Inflammatory macrophage (primary cell): ENCODE results near the gene PXMP4.
"Not testable (repeated sequence)": the region's sequence is repeated elsewhere in the genome, so short reads cannot be mapped to it uniquely, and the experiment has no call there.

ENCODE experiments used
- DNase-seq, 2 donors: peaks; one replicate each; pipeline ENCODE4 v3.0.0-alpha.2; 2020 to 2022

PXMP4 gene

DNA sequence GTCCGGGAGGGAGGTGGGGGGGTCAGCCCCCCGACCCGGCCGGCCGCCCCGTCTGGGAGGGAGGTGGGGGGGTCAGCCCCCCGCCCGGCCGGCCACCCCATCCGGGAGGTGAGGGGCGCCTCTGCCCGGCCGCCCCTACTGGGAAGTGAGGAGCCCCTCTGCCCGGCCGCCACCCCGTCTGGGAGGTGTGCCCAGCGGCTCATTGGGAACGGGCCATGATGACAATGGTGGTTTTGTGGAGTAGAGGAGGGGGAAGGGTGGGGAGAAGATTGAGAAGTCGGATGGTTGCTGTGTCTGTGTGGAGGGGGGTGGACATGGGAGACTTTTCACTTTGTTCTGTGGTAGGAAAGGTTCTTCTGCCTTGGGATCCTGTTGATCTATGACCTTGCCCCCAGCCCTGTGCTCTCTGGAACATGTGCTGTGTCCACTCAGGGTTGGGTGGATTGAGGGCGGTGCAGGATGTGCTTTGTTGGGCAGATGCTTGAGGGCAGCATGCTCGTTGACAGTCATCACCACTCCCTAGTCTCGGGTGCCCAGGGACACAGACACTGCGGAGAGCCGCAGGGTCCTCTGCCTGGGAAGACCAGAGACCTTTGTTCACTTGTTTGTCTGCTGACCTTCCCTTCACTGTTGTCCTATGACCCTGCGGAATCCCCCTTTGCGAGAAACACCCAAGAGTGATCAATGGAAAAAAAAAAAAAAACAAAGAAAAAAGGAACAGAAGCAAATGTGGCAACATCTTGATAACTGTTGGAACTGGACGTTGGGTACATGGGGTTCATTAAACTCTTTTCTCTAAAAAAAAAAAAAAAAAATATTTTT is 18.3 kb downstream of the PXMP4 start:
- no peak for DNase-seq

DNA sequence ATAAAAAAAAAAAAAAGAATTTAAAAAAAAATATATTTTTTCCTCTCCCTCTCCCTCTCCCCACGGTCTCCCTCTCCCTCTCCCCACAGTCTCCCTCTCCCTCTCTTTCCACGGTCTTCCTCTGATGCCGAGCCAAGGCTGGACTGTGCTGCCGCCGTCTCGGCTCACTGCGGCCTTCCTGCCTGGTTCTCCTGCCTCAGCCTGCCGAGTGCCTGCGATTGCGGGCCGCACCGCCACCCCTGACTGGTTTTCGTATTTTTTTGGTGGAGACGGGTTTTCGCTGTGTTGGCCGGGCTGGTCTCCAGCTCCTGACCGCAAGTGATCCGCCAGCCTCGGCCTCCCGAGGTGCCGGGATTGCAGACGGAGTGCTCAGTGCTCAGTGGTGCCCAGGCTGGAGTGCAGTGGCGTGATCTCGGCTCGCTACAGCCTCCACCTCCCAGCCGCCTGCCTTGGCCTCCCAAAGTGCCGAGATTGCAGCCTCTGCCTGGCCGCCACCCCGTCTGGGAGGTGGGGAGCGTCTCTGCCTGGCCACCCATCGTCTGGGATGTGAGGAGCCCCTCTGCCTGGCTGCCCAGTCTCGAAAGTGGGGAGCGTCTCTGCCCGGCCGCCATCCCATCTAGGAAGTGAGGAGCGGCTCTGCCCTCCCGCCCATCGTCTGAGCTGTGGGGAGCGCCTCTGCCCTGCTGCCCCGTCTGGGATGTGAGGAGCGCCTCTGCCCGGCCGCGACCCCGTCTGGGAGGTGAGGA is 19.2 kb downstream of the PXMP4 start:
- not testable (repeated sequence) for DNase-seq

DNA sequence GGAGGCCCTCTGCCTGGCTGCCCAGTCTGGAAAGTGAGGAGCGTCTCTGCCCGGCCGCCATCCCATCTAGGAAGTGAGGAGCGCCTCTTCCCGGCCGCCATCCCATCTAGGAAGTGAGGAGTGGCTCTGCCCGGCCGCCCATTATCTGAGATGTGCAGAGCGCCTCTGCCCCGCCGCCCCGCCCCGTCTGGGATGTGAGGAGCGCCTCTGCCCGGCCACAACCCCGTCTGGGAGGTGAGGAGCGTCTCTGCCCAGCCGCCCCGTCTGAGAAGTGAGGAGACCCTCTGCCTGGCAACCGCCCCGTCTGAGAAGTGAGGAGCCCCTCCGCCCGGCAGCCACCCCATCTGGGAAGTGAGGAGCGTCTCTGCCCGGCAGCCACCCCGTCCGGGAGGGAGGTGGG is 21.1 kb downstream of the PXMP4 start:
- DNase-seq, result not testable (repeated sequence)

DNA sequence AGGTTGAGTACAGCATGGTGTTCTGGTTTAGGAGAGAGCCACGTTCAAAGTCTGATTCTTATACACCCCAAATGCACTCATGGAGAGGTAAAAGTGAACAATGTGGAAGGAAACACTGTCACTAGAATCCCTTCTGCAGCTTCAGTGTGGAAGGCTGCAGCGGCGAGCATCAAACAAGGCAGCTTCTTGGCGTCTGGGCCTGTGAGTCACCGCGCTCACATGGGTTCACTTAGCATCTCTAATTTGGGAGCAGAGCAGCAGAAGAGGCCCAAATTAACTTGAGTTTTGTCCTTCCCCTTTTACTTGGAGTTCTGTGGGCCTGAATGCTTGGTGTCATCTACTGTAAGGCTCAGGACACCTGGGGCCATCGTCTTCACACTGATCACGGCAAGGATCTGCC is 23.0 kb downstream of the PXMP4 start:
- no peak for DNase-seq

DNA sequence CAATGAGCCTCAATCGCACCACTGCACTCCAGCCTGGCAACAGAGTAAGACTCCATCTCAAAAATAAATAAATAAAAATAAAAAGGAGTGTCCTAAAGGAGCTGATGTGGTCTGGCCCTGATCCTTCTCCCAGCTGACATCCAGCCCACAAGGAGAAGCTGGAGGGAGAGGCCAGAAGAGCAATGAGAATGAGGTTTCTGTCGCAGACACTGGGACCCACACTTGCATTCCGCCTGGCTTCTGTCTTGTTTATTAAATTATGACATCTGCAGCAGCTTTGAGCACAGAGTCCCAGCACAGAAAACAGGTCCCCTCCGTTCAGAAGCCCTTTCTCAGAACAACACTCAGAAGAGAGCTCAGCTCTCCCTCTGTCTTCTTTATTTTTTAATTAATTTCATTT is 23.7 kb downstream of the PXMP4 start:
- DNase-seq, result no peak

DNA sequence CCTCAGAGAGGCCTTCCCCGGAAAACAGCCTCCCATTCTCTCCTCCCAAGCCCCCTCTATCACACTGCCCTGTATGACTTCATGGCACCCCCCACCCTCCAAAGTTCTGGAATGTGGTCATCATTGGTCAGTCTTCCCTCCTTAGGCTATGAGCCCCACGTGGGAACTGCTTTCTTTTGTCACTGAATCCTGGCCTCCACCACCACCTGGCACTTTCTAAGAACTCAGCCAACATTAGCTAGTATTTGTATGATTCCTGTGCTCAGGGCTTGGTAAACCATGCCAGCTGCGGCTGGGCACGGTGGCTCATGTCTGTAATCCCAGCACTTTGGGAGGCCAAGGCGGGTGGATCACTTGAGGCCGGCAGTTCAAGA is 25.5 kb downstream of the PXMP4 start:
- no peak for DNase-seq

DNA sequence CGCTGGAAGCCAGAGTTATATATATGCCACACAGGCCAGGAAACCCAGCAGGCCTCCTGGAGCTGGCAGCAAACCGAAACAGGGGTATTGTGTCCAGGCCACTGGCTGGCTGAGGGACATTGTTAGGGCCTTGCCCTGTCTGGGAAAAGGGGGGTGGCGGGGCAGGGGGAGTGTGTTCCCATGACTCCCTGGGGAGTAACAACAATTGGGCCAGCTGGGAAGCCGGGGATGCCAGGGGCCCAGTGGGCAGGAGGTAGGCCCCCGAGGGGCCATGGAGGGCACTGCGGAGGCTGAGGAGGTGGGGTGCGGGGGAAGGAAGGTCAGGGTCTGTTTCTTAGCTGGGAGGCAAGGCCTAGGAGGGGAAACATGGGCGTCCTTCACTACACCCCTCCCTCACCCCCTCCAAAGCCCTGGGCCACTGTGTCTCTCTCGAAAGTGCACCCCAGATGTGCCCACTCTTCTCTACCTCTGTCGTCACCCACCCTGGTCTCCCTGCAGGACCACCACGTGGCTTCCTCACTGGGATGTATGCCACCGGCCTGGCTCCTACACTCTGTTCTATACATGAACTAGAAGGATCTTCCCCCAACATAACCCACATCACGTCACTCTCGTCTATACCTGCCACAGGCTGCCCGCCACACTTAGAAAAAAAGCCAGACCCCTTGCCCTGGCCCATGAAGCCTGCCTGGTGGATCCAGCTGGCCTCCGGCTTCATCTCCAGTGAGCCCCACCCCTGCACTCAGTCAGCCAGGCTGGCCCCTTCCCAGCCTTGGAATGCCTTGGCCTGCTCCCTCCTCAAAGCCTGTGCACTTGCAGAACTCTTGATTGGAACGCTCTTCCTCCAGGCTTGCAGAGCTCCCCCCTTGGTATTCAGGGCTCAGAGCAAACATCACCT is 26.1 kb downstream of the PXMP4 start:
- DNase-seq, result no peak

DNA sequence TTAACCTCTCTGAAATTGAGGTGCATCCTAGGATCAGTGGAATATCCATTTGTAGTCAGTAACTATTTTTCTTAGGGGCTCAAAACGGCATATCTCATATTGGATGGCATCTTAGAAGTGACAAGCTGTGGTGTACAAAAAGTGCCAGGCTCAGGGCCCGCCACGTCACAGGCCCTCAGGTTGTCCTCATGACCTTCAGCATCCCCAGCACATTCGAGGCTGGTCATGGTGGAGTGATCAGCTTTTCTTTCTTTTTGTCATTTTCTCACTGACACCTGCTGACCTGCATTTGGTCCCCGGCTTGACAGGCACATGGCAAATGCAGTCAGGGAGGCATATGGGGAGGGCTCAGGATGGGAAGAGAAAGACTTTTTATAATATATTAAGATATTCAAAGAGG is 26.8 kb downstream of the PXMP4 start:
- DNase-seq, result no peak

DNA sequence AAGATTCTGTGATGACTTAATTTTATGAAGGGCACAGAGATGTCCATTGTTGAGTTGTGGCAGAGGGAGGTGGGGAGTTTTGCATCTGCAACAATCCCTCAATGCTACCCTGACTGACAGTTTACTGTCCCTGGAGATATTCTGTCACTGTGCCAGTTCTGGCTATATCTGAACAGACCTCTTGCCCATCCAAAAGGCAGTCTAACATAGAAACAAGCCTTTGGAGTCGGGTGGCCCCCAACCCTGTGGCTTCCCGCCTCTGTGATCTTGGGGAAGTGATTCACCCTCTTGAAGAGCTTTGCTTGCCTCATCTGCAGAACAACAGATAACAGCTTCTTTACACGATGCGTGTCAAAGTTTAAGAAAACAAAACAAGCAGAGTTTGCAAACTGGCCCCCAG is 30.1 kb downstream of the PXMP4 start:
- DNase-seq, result peak; percentile 46 to 73

DNA sequence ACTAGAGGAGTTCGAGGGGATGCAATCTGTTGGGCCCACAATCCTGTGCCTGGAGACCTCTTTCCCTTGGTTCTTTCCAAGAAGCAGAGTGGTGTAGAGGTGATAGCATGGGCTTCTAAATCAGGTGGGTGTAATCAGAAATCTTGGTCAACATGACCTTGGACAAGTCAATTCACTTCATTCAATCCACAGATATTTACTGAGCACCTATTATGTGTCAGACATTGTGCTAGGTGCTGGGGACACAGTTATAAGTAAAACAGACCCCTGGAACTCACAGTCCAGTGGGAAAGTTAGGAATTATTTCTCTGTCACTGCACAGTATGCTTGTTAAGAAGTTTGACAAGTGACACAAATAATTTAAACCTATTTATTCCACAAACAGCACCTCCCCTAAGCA is 30.6 kb downstream of the PXMP4 start:
- DNase-seq, result no peak

DNA sequence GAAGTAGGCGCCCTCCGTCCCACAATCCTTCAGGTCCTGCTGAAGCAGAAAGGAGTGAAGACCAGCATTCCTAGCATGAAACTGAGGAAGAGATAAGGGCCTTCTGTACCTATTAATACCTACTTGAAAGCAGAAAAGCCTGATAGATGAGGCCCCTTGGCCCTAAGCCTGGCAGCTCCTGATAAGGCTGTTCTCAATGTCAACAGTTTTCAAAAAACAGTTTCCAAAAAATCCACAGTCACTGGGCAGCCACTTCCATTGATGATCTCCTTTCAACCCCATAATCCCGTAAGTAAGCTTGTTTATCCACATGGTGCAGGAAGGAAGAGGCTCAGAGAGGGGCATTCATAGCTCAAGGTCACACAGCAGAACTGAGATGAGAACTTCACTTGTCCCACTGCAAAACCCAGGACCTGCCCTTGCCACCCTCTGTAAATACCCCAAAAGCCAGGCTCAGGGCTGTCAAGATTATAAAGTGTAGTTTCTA is 31.1 kb downstream of the PXMP4 start:
- no peak for DNase-seq

DNA sequence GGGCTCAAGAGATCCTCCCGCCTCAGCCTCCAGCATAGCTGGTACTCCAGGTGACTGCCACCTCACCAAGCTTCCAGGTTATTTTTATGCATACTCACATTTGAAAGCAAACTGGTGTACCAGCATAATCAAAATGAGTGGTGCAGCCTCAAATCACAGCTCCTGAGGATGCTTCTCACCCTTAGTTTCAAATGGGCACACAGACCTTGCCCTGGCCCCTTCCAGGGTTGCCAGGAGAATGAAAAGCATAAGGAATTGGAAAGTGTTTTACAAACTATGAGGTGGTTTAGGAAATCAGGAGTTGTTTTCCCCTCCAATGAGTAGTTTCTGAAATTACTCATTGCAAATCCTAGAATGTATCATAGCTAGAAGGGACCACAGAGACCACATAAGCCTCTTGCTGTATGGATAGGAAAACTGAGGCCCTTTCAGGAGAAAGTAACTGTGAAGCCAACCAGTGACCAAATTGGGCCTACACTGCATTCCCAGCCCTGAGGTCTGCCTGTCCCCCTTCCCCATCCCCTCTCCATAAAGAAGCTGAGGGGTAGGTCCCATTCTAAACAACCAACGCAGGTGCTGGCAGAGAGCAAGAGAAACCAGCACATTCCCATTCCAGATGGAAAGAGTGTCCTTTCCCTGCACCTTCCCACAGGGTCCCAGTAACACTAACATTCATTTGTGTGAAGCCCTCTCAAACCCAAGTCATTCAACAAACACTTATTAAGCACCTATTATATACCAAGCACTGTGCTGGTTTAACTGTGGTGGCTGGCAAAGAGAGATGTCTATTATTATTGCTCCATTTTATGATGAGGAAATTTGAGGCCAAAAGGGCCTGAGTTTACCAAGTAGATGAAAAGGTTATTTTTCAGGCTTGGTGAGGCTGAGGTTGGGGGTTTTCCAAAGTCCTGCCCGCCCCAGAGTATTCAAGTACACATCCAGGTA is 31.8 kb downstream of the PXMP4 start:
- no peak for DNase-seq

DNA sequence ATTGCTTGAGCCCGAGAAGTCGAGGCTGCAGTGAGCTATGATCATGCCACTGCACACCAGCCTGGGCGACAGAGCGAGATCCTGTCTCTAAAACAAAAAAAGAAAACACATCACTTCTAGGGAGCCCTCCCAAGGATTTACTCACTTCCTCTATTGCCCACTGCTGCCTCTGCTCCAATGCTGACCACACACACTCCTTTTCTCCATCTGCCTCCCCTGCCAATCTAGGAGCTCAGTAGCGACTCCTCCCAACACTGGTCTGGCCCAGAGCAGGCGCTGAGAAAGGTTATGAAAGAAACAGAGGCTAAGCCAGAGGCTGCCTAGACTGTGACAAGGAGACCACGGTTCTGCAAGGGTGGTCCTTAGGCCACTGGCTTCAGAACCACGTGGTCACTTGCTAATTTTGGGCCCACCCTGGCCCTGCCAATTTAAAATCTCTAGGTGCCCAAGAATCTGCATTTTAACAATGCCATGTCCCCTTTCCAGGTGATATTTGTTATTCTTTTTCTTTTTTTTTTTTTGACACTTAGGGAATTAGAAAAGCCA is 32.7 kb downstream of the PXMP4 start:
- peak; percentile 58 to 67 for DNase-seq

DNA sequence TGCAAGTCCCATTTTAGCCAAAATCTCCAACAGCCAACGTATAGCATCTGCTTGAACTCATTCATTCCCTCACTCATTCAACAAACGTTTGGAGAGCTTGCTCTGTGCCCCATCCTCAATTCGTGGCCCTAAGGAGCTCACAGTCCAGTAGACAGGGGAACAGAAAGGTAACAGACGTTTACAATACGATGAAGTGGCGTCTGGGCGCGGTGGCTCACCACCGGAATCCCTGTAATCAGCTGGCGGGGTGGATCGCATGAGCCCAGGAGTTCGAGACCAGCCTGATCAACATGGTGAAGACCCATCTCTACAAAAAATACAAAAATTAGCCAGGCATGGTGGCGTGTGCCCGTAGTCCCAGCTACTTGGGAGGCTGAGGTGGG is 33.1 kb downstream of the PXMP4 start:
- no peak for DNase-seq

DNA sequence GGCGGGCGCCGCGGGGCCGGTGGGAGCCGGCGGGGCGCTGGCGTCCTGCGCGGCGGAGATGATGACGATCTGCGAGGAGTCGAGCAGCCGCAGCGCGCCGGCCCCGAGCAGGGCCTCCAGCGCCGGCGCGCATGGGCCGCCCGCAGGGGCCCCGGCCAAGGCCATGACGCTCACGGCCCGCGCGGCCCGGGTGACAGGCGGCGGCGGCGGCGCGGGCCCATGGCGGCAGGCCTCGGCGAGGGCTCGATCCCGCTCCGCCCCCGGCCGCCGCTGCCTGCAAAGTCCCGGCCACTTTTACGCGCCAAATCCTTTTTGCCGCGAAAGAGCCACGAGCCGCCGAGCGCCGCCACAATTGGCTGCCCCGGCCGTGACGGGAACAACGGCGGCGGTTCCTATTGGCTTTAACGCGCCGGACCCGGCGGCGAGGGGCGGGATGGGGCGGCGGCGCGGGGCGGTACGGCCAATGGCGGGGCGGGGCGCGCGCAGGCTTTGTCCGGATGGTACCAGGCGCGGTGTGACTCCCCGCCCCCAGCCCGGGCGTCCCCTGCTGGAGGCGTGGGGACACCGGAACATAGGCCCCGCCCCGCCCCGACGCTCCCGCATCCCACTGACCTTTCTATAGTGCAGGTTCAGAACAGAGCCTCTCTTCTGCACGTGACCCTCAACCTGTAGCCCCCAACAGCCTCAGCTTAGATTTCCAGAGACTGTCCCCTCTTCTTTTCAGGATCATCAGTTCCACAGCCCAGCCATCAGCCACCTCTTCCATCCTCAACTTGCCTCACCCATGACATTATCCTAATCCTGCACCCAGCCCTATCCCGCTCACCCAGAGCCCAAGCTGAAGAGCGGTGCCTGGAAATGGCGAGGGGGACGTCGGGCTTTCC is 33.8 kb downstream of the PXMP4 start, which contains the start of gene E2F1:
E2F1 (minus strand) TSS at position 286 of the 884 bp plus-strand sequence; CDS start at position 165, 121 bp downstream.
- peak; percentile 95 to 96 for DNase-seq

DNA sequence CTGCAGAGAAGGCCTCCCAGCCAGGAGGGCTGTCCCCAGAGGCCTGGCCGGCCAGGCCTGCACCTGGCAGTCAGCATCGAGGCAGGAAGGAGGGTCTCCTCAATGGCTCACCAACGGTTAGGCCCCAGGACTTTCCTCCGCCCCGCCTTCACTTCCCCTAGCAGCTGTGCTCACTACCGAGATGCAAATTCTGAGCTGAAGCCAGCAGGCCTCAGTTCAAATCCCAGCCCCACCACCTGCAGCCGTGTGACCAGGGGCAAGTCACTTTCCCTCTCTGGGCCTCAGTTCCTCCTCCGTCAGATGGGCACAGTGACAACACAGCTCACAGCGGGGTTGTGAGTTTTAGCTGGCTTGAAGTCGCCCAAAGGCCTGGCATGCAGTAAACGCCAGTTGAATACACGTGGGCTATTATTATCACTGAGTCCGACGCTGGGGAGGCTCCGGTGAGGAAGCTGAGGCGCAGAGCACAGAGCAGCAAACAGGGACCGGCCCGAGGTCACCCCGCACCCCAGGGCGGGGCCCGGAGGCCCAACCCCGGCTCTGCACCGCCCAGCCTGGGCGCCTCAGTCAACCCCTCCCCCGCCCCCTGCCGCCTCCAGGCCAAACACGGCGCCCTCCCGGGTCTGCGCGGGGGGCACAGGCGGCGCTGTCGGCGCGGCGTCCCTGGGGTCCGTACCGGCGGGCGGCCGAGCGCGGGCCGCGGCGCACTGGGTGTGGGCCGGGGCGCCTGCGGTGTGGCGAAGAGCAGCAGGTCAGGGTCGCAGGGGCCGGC is 34.6 kb downstream of the PXMP4 start:
- DNase-seq, result peak; percentile 45 to 56

DNA sequence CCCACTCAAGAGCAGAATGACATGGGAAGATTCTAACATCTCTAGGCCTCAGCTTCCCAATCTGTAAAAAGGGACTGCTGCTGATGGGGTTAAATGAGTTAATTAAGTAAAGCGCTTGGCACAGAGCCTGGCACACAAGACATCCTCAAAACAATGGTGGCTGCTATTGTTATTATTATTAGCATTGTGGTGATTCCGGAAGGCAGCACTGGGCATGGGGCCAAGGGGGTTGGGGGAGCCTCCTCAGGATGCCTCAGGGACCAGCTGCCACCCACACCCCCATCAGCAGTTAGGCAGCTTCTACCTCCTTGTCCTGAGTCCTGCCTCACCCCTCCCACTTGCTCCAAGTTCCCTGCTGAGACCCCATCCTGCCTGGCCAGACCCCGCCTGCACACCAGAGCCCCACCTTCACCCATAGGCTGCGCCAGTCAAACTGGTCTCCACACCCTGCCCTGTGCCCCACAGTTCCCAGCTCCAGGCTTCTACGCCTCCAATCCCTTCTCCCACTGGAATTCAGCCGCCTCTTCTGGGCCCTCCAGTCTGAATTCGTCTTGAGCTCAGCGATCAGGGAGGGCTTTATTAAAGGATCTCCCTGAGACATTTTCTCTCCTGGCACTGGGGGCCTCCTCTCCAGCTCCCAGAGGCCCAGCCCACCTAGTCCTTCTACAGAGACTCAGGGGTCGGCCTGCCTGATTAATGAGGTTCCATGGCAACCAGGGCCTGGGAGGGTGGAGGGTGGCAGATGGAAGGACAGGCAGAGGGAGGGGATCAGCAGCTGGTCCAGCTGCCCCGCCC is 35.4 kb downstream of the PXMP4 start:
- DNase-seq, result no peak

DNA sequence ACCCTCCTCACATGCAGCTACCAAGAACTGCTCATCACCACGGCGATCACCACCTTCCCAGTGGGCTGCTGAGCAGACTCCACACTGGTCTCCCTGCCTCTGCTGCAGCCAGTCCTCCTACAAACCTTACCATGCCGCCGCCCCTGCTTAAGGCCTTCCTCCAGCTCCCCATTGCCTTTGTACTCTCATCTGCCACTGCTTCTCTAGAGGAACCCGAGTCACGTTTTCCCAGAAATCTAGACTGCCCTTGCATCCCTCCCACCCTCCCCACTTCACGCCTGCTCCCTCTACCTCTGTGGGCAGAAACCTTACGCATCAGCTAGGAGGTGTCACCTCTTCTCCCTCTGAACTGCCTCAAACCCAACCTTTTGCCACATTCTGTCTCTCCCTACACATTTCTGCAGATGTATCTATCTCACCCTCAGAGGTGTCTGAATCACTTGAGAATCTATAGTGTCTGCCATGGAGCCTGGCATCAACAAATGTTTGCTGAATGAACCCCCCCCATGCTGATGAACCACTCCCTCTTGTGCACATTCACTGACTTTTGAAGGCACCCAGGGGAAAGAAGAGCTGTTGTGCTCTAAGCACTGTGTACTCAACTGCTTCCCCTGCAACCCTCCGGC is 38.3 kb downstream of the PXMP4 start:
- DNase-seq, result no peak
